Activated CD4-positive, alpha-beta T cell treated with anti-CD3 and anti-CD28 coated beads, Interleukin-10, Interleukin-2, amounts not matched to agents 100 ng/mL and 50 ng/mL, durations not matched to agents 16 hours and 8 hours (primary cell): ENCODE measurements around the gene NMNAT3.

Experiments used
- DNase-seq: peaks from one replicate; pipeline ENCODE4 v3.0.0-alpha.2; 2020

The NMNAT3 gene

DNA sequence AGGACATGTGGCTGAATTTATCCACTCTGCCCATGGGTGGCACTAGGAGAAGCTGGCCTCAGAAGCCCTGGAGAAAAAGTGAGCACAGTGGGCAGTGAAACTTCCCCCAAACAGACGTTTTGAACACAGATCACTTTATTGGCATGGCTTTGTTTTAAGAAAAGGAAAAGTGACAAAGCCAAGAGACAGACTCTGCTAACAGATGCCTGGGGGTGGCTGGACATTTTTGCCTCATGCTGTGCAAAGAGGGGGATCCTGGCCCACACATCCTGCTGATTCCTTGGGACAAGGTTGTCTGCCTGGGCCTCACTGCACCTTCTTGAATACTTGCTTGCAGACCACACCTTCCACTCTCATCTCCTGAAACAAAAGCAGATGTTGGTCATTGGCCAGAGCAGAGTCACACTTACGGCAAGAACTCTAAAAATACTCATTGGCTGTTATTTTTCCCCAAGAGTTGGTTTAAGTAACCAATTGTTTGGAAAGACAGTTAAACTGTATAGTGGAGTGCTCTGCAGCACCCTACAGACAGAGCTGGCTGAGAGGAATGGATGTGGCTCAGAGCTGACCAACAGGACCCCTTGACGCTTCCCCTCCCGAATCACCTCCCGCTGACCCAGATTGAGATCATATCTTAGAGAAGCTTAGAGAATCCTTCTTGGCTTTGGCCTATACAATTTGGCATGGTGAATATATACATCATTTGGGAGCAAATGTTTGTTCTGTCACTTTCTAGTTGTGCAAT, 160.3 kb downstream of the NMNAT3 start:
- DNase-seq: no peak

- no peak for DNase-seq
Observed at GRCh38 chr3:139514741-139515140, 163.0 kb downstream of the NMNAT3 start.
